NCI-H187 treated with DMSO at 0.1 percent for 48 hours (cell line): ENCODE results near the gene TNFAIP8.

Experiments
- DNase-seq: peaks from one replicate; lab custom pipeline; 2025; lab: John Stamatoyannopoulos, UW

TNFAIP8 gene

GRCh38 chr5:119347991-119348390, 7.8 kb upstream of the TNFAIP8 start:
- no peak for DNase-seq

- no peak for DNase-seq
These were observed 2.6 kb upstream of the TNFAIP8 start for GRCh38 chr5:119353213-119353612.

DNA sequence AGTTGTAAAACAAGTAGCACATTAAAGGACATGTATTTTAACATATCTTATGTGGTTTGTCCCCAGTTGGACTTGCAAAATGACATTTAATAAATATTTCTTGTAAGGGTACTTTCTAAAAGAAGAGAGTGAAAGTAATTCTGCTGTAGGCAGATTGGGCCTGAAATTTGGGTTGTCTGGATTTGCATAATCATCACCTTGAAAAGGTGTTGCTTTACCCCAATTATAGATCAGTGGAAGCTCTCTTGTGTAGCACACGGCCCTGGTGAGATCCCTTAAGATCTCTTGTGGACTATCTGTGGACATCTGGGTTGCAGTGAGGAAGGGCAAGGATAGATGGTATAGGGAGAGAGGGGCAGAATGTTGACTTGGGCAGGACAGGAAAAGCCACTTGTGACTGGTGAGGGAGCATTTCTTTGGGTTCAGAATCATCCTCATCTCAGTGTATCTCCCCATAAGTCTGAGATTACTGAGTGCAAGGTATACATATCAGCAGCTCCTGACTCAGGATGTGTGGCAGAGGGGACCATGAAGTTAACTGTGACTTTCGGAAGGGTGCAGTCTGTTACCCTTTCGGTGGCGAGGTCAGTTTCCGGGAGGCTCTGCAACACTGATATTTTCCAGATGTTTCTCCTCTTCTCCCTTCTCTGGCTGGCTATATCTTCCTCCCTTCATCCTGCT, 2.0 kb upstream of the TNFAIP8 start:
- no peak for DNase-seq

GRCh38 chr5:119354537-119355243, 1.1 kb upstream of the TNFAIP8 start:
- DNase-seq, result no peak

- DNase-seq, result no peak
These were observed 578 bp upstream of the TNFAIP8 start for GRCh38 chr5:119355244-119355638.

DNA sequence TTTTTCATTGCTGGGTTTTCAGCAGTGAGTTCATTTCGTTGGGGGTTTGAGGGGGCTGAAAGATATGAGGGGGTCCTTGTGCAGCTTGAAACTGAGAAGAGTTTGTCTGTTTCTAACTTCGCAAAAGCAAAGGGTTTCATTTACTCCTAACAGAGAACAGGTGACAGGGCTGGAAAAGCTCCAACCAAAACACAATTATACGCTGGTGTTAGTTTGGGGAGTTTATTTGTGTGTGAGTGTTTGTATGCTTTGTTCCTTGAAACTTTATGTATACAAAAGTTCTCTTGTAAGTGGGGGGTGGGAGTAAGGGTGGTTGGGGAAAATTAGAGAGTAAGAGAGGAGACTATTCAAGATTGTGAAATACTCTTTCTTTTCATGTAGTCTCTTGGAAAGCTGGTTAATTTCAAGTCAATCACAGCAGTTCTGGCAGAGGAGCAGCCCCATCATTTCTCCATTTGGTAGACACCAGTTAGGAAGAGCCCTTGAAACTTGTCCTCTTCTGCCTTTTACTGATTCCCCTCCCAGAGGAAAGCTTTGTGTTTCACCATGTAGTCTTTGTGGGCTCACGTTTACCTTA, 881 bp downstream of the TNFAIP8 start:
- DNase-seq, result no peak

- DNase-seq, result no peak
These were observed 1.5 kb downstream of the TNFAIP8 start for GRCh38 chr5:119357270-119357669.

DNA sequence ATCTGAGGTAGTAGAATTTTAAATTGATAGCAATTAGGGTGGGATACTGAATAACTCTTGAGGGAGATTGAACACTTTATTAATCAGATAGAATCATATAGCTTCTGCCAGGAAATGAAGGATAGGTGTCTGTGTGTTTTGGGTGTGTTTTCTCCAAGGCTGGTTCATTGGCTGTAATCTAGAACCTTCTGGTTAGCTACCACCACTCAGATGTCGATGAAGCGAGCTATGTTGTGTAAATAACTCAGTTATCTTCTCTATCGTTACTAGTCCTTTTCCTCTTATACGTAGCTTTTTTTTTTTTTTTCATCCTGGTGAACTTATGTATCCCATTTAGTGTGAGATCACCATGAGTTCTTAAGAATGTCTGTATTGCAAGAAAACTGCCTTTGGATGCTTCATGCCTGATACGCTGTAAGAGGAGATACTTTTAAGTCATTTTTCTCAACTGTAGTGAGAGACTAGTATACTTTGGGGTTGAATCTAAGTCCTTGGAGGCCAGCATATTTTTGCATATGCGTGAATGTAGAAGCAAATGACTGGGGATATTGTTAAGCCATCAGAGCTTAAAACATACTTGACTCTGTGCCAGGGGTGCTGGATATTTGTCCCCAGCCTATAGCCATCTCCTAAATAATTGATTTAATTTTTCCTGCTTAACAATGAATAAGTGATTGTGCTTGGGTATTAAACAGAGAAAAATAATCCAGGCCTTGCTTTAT, 2.1 kb downstream of the TNFAIP8 start:
- DNase-seq, result no peak

- no peak for DNase-seq
These were observed 2.7 kb downstream of the TNFAIP8 start for GRCh38 chr5:119358530-119358900.

- DNase-seq, result no peak
These were observed 3.2 kb downstream of the TNFAIP8 start for GRCh38 chr5:119358901-119359603.

DNA sequence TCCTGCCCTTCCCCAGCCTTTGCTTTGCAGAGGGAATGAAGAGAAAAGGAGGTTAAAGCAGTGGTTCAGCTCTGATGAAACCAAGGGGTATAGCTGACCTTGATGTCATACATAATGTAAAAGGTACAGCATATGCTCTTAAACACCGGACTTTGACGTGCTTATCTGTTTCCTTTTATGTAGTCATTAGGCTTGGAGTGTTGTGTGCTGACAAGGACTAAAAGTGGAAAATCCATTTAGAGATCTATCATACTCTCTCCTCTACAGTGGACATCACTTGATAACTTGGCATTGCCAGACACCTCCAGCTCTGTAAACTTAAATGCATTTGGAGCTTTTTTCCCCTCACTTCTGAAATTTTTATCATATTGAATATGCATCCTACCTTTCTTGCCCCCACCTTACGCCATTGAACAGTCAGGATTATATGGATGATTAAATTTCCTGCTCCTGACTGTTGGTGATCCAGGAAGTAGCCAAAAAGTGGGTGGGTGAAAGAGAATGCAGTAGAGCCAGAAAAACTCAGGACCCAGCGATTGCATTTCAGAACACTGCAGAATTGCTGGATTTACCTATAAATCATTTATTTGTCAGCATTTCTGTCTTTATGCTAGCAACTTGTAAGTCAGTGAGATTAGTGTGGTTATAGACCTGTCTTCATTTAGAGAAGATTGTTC, 4.1 kb downstream of the TNFAIP8 start:
- DNase-seq, result no peak

- no peak for DNase-seq
These were observed 5.2 kb downstream of the TNFAIP8 start for GRCh38 chr5:119360905-119361593.

- no peak for DNase-seq
These were observed 5.8 kb downstream of the TNFAIP8 start for GRCh38 chr5:119361594-119362125.

GRCh38 chr5:119362714-119363113, 6.9 kb downstream of the TNFAIP8 start:
- no peak for DNase-seq

GRCh38 chr5:119363271-119363670, 7.5 kb downstream of the TNFAIP8 start:
- no peak for DNase-seq

- DNase-seq, result no peak
These were observed 8.1 kb downstream of the TNFAIP8 start for GRCh38 chr5:119363936-119364335.

DNA sequence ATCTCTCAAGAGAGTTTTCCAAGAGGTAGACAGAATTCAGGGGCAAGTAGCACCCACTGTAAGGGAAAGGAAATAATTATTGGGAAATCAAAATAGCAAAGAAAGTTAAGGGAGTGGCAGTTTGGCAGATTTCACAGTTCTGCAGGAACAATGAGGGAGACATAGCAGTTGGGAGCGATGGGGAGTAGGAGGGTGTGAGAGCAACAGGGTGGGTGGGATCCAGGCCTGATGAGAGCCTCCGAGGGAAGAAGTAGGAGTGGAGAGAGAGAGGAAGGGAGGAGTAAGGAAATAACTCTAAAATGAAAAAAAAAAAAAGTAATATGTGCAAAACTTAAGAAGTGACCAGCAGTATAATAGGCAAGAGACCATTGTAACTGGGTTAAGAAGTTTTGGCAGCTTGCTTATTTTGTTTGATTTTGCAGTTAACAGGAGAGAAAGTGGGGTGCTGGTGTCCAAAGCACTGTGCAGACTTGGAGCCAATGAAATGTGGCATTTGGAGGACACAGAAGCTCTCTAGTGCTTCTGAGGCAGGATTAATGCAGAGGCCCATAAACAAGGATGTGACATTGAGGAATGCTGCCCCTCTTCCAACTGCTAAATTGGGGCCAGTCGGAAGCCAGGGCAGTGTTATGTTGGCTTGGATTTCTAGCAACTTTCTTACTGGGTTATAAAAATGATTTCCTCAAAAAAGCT, 10.2 kb downstream of the TNFAIP8 start:
- no peak for DNase-seq

GRCh38 chr5:119366540-119366881, 10.7 kb downstream of the TNFAIP8 start:
- DNase-seq, result no peak

DNA sequence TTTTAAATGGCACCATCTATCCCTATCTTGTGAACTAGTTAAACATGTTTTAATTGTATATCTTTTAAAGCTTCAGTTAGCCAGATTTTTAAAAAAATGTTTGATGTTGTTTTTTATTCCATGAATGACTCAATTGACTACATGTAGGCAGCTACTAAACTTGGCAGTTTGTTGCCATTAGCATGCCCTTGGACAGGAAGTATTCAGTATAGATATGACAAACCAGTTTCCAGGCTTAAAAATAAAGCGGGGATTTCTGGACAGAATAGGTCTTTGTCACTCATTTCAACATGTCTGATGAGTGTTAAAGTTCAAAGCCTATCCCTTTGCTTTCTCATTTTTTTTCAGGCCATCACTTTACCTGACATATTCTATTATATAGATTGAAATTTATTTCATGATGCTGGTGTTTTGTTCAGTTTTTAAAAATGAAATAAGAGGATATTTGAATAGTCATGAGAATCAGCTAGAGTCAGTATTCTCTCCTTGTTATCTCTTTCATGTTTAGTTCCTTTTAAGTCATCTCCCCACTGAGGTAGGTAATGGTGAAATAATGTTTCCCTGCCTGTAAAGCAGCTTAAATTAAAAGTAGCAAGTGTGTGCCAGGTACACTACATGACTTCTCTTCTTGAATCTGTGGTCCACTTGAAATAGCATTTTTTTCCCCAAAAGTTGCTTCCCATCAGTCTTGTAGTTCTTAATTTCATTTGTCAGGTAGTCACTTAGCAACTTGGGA, 11.9 kb downstream of the TNFAIP8 start:
- DNase-seq, result no peak

DNA sequence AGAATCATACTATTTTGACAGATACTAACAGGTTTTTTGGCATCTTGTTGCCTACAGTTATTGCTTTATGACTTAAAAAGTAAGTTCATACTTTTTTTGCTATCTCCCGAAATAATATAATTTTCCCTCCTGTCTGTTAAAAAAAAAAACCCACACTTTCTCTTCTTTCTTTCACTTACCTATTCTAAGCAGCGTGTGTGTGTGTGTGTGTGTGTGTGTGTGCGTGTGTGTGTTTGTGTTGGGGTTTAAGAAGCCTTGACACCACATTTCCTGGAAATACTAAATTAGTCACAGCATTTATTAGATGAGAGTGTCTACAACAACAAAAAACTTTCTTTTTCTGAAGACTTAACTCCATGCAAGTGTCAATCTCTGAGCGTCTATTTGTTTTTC, 12.4 kb downstream of the TNFAIP8 start:
- DNase-seq, result no peak
